ENCODE data around the gene NFE2L2.

The NFE2L2 gene

DNA sequence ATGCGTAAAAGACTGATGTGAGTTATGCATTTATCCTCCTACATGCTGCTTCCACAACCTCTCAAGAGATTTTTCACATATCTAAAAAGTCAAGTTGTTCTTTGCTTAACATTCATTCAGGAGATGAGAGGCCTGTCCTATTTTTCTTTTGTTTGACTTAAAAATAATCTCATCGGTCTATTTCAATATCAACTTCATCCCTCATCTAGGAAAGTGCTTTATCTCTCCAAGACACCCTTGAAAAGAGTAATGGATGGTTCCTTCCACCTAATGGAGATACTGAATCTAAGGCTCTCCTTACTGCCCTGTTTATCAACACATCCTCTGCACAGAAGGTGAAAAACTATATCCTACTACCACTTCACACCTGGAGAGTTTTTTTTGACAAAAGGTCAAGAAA lies 2.4 kb downstream of the NFE2L2 start:
- Histone ChIP-seq H3F3A (ENCODE audit: low read depth) (no peaks in the 10 kb centered on the region), H4K20me1 (ENCODE audit: insufficient read depth, low read length, poor library complexity, severe bottlenecking) (peaks cover 52% of the 10 kb centered on the region), H3K27me3 (ENCODE audit: insufficient read depth, low read length, poor library complexity, severe bottlenecking) (peaks cover 5% of the 10 kb centered on the region), H3K9ac (ENCODE audit: low read depth, low read length, poor library complexity, severe bottlenecking) (peak overlapping the region; percentile 98), H3K36me3 (ENCODE audit: insufficient read depth, low read length) (no peaks in the 10 kb centered on the region), H3K4me2 (ENCODE audit: low read depth, low read length, poor library complexity, severe bottlenecking) (peak overlapping the region; percentile 84), H3K9me2 (replicated peaks; ENCODE audit: low read depth, low read length) (no peaks in the 10 kb centered on the region), H3K4me1 (ENCODE audit: insufficient read depth, low read length, poor library complexity, severe bottlenecking) (peaks cover 50% of the 10 kb centered on the region), H3K79me2 (ENCODE audit: insufficient read depth, low read length) (peaks cover 71% of the 10 kb centered on the region), H3K9me3 (ENCODE audit: insufficient read depth, low read depth, low read length) (no peaks in the 10 kb centered on the region), H2AFZ (ENCODE audit: low read length) (no peak overlapping the region), H3K4me3 (ENCODE audit: low read length, poor library complexity, severe bottlenecking) (peak overlapping the region; percentile 92)
- TF ChIP-seq, protein P1, sequence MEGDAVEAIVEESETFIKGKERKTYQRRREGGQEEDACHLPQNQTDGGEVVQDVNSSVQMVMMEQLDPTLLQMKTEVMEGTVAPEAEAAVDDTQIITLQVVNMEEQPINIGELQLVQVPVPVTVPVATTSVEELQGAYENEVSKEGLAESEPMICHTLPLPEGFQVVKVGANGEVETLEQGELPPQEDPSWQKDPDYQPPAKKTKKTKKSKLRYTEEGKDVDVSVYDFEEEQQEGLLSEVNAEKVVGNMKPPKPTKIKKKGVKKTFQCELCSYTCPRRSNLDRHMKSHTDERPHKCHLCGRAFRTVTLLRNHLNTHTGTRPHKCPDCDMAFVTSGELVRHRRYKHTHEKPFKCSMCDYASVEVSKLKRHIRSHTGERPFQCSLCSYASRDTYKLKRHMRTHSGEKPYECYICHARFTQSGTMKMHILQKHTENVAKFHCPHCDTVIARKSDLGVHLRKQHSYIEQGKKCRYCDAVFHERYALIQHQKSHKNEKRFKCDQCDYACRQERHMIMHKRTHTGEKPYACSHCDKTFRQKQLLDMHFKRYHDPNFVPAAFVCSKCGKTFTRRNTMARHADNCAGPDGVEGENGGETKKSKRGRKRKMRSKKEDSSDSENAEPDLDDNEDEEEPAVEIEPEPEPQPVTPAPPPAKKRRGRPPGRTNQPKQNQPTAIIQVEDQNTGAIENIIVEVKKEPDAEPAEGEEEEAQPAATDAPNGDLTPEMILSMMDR (conservative IDR thresholded peaks at IDR 0.05; ENCODE audit: low read length): no peak
- TF ChIP-seq EZH2phosphoT487 (IDR thresholded peaks at IDR 0.05; ENCODE audit: borderline replicate concordance): no peak

DNA sequence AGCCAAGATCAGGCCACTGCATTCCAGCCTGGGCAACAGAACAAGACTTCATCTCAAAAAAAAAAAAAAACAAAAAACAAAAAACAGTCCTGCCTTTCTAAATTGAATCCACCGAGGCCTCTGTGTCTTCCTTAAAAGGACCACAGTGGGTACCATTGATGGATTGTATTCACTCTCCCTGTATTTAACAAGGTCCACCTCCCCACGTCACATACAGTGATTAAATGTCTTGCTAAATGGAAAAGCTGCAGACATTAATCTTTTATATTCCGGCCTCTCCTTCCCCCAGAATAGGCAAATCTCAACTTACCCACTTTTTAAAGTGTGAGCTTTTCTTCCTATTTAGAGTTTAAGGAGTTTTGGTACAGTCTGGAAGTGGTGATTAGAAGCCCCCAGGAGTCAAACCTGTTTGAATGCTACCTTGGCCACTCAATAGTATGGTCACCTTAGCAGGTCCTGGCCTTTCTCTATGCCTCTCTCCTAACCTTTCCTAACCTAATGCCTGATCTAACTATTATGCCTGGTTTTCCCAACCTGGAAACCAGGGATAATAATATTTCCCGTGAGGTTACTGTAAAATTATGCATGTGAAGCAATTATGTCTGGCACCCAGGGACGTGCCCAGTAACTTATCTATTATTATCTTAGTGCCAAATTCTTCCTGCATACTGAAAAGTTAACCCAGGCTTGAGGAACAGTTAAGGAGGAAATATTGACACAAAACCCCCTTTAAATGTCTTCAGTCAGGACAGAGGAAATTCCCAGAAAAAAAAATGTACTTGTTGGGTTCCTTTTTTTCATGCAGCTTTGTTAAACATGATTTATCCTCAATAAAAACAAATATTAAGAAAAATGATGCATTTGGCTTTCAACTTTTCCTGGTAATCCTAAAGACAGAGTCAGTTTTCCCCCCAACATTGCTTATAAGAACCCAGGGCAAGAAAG lies 3.1 kb downstream of the NFE2L2 start:
- Histone ChIP-seq H3K4me3 (ENCODE audit: low read length, poor library complexity, severe bottlenecking) (peak overlapping the region; percentile 92), H3F3A (ENCODE audit: low read depth) (no peaks in the 10 kb centered on the region), H3K36me3 (ENCODE audit: insufficient read depth, low read length) (no peaks in the 10 kb centered on the region), H4K20me1 (ENCODE audit: insufficient read depth, low read length, poor library complexity, severe bottlenecking) (peaks cover 60% of the 10 kb centered on the region), H3K9ac (ENCODE audit: low read depth, low read length, poor library complexity, severe bottlenecking) (peak overlapping the region; percentile 98), H3K27me3 (ENCODE audit: insufficient read depth, low read length, poor library complexity, severe bottlenecking) (peaks cover 5% of the 10 kb centered on the region), H3K4me2 (ENCODE audit: low read depth, low read length, poor library complexity, severe bottlenecking) (peak overlapping the region; percentile 84), H3K4me1 (ENCODE audit: insufficient read depth, low read length, poor library complexity, severe bottlenecking) (peaks cover 50% of the 10 kb centered on the region), H3K9me2 (replicated peaks; ENCODE audit: low read depth, low read length) (no peaks in the 10 kb centered on the region), H3K79me2 (ENCODE audit: insufficient read depth, low read length) (peaks cover 78% of the 10 kb centered on the region), H3K9me3 (ENCODE audit: insufficient read depth, low read depth, low read length) (no peaks in the 10 kb centered on the region), H2AFZ (ENCODE audit: low read length) (no peak overlapping the region)
- no peak for TF ChIP-seq EZH2phosphoT487 (IDR thresholded peaks at IDR 0.05; ENCODE audit: borderline replicate concordance)
- TF ChIP-seq, protein P1 (conservative IDR thresholded peaks at IDR 0.05; ENCODE audit: low read length): no peak

DNA sequence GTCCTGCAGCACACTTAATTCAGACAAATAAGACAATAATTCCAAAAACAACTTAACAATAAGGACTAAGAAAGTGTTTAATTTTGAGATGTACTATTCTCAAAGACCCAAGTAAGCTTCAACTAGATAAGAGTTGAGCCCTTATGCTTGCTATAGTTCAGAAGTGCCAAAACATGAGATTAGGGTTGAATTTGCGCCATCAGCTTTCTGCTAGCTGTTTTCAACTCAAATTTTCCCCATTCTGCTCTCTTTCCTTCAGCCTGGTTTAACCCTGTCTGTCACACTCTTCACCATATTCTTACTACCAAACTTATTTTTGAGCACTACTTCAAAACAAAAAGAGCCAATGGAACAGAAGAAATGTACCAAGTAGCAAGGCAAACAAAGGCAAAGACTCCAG lies 4.1 kb downstream of the NFE2L2 start:
- peaks cover 40% of the 10 kb centered on the region for H3K4me1 ChIP-seq (ENCODE audit: insufficient read depth, low read length, poor library complexity, severe bottlenecking)
- H3F3A ChIP-seq (ENCODE audit: low read depth): no peaks in the 10 kb centered on the region
- peaks cover 5% of the 10 kb centered on the region for H3K27me3 ChIP-seq (ENCODE audit: insufficient read depth, low read length, poor library complexity, severe bottlenecking)
- peaks cover 64% of the 10 kb centered on the region for H4K20me1 ChIP-seq (ENCODE audit: insufficient read depth, low read length, poor library complexity, severe bottlenecking)
- peak overlapping the region; percentile 92 for H3K4me3 ChIP-seq (ENCODE audit: low read length, poor library complexity, severe bottlenecking)
- TF ChIP-seq, protein P1 (conservative IDR thresholded peaks at IDR 0.05; ENCODE audit: low read length): no peak
- TF ChIP-seq EZH2phosphoT487 (IDR thresholded peaks at IDR 0.05; ENCODE audit: borderline replicate concordance): no peak
- peak overlapping the region; percentile 84 for H3K4me2 ChIP-seq (ENCODE audit: low read depth, low read length, poor library complexity, severe bottlenecking)
- H3K9me3 ChIP-seq (ENCODE audit: insufficient read depth, low read depth, low read length): no peaks in the 10 kb centered on the region
- no peaks in the 10 kb centered on the region for H3K9me2 ChIP-seq (replicated peaks; ENCODE audit: low read depth, low read length)
- H3K9ac ChIP-seq (ENCODE audit: low read depth, low read length, poor library complexity, severe bottlenecking): peak overlapping the region; percentile 37
- H3K79me2 ChIP-seq (ENCODE audit: insufficient read depth, low read length): peaks cover 88% of the 10 kb centered on the region
- no peaks in the 10 kb centered on the region for H3K36me3 ChIP-seq (ENCODE audit: insufficient read depth, low read length)
- H2AFZ ChIP-seq (ENCODE audit: low read length): no peak overlapping the region

Data from Loucy (cell line).